OCI-LY7 (cell line): ENCODE results near the gene HTATSF1.

Experiments used
- EZH2phosphoT487 ChIP-seq: fragments of 200-600 bp; sonication (generic); IDR thresholded peaks from 2 replicates; pipeline ENCODE4 v1.6.1; 2018; ENCODE audit warnings: low read depth, borderline replicate concordance, mild to moderate bottlenecking, mixed run types, antibody characterized with exemption, low read length, moderate library complexity, mixed read lengths
- TF ChIP-seq, protein P1 (sequence below): fragments of 200-600 bp; sonication (generic); conservative IDR thresholded peaks from 2 replicates; pipeline ENCODE4 v1.5.1; 2014; ENCODE audit warnings: mild to moderate bottlenecking, antibody characterized with exemption, low read length, moderate library complexity, mixed read lengths

DNA sequence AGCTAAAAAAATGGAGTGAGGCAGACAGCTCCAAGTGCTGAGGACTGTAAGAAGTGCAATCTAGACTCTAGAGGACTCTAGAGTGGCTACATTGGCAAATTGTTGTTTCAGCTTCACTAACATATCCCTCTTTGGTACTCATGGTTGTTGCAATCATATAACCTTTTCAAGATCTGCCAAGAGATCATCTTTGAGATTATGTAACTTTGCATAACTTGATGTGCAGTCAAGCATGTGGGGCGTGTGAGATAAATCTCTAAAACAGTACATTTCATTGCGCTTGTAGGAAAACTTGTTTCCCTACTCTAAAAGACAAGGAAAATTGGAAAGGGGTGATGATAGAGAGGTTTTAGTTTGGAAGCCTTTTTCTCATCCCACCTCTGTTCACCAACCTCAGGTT, 20.9 kb upstream of the HTATSF1 start:
- TF ChIP-seq, protein P1, sequence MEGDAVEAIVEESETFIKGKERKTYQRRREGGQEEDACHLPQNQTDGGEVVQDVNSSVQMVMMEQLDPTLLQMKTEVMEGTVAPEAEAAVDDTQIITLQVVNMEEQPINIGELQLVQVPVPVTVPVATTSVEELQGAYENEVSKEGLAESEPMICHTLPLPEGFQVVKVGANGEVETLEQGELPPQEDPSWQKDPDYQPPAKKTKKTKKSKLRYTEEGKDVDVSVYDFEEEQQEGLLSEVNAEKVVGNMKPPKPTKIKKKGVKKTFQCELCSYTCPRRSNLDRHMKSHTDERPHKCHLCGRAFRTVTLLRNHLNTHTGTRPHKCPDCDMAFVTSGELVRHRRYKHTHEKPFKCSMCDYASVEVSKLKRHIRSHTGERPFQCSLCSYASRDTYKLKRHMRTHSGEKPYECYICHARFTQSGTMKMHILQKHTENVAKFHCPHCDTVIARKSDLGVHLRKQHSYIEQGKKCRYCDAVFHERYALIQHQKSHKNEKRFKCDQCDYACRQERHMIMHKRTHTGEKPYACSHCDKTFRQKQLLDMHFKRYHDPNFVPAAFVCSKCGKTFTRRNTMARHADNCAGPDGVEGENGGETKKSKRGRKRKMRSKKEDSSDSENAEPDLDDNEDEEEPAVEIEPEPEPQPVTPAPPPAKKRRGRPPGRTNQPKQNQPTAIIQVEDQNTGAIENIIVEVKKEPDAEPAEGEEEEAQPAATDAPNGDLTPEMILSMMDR, result no peak
- no peak for TF ChIP-seq EZH2phosphoT487
